Astrocyte (in vitro differentiated cells and primary cell): ENCODE measurements around the gene CDH1.

Source experiments
- EZH2 ChIP-seq: IDR thresholded peaks from 2 replicates; pipeline ENCODE4 v1.6.1; 2012; ENCODE audit warnings: mild to moderate bottlenecking, low read length, inconsistent platforms; ENCODE audit not compliant: insufficient read depth
- TF ChIP-seq, protein P1 (sequence below): IDR thresholded peaks from 2 replicates; pipeline ENCODE4 v1.5.1; 2011; ENCODE audit warnings: low read depth, mild to moderate bottlenecking, inconsistent platforms, low read length, moderate library complexity; ENCODE audit not compliant: insufficient read depth

DNA sequence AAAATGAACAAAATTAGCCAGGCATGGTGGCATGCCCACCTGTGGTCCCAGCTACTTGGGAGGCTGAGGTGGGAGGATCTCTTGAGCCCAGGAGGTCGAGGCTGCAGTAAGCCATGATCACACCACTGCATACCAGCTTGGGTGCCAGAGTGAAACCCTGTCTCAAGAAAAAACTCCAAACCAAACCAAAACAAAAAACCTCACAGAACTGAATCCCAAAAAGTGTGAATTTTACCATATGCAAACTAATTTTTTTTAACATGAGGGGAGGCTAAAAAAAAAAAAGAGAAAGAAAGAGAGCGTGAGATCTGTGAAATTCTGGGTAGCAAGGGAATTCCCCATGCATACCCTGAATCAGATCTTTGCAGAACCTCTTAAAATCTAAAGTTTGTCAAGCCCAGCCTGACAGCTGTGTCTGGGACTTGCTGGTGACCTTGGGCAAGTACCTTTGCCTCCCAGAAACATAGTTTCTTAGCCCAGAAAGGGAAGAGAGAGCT is 17.1 kb upstream of the CDH1 start:
- TF ChIP-seq, protein P1, sequence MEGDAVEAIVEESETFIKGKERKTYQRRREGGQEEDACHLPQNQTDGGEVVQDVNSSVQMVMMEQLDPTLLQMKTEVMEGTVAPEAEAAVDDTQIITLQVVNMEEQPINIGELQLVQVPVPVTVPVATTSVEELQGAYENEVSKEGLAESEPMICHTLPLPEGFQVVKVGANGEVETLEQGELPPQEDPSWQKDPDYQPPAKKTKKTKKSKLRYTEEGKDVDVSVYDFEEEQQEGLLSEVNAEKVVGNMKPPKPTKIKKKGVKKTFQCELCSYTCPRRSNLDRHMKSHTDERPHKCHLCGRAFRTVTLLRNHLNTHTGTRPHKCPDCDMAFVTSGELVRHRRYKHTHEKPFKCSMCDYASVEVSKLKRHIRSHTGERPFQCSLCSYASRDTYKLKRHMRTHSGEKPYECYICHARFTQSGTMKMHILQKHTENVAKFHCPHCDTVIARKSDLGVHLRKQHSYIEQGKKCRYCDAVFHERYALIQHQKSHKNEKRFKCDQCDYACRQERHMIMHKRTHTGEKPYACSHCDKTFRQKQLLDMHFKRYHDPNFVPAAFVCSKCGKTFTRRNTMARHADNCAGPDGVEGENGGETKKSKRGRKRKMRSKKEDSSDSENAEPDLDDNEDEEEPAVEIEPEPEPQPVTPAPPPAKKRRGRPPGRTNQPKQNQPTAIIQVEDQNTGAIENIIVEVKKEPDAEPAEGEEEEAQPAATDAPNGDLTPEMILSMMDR = no peak
- no peak for TF ChIP-seq EZH2
